Natural killer cell treated with Interleukin-12 subunit alpha and Interleukin-12 subunit beta and Interleukin-15 and Interleukin-18, amount 100 ng/mL, for 72 hours (primary cell): Measurements from ENCODE around the gene ERC1. TPM values are rescaled to one million over a fixed set of nuclear protein-coding genes. Genes with fewer than 3 reads are reported as not detected.

ENCODE experiments used
- ATAC-seq, 2 donors: fragments of 150-1000 bp; cut with Tn5 transposase in 1 of 2; sonication (Bioruptor Pico), chemical (Tn5 transposase) in 1 of 2; 2 replicates each; pipeline ENCODE4 v1.10.0; 2021
- DNase-seq: peaks from one replicate; pipeline ENCODE4 v3.0.0; 2022; ENCODE audit warnings: low spot score
- H3K27ac Mint-ChIP-seq, 2 donors: 1 replicate in 1 of 2; 2 replicates in 1 of 2; pipeline ENCODE4 v1.8.0; 2022; ENCODE audit warnings: mixed read lengths in 2 of 2, mild to moderate bottlenecking in 1 of 2, moderate library complexity in 1 of 2
- H3K27me3 Mint-ChIP-seq, 2 donors: 1 replicate in 1 of 2; 2 replicates in 1 of 2; pipeline ENCODE4 v1.8.0; 2022; ENCODE audit warnings: mixed read lengths in 2 of 2
- H3K36me3 Mint-ChIP-seq: one replicate; pipeline ENCODE4 v1.8.0; 2022; ENCODE audit warnings: mixed read lengths
- H3K4me1 Mint-ChIP-seq, 2 donors: 1 replicate in 1 of 2; 2 replicates in 1 of 2; pipeline ENCODE4 v1.8.0; 2022; ENCODE audit warnings: low read depth in 2 of 2, mixed read lengths in 2 of 2, mild to moderate bottlenecking in 1 of 2
- H3K4me3 Mint-ChIP-seq: one replicate; pipeline ENCODE4 v1.8.0; 2022; ENCODE audit warnings: mixed read lengths
- H3K9me3 Mint-ChIP-seq: 2 replicates; pipeline ENCODE4 v1.8.0; 2022; ENCODE audit warnings: mixed read lengths
- total RNA-seq, 2 donors: library from RNA; stranded (reverse); gene quantifications; one replicate each; pipeline ENCODE4 v1.2.3, GENCODE V29; 2022

Gene ERC1
- total RNA-seq, 2 donors from 2014 or later, result 32.6 to 77.2 TPM

- Mint-ChIP-seq H3K9me3 (no peaks in the 10 kb centered on the region), H3K36me3 (peaks cover 4% of the 10 kb centered on the region), H3K27me3 (no peaks in the 10 kb centered on the region), H3K27ac (no peak overlapping the region), H3K4me3 (no peak overlapping the region), H3K4me1 (no peaks in the 10 kb centered on the region)
- ATAC-seq, result no peak
- DNase-seq, result no peak
Observed at GRCh38 chr12:1405619-1406018, 414.6 kb downstream of the ERC1 start.

GRCh38 chr12:1410794-1411193 lies 419.8 kb downstream of the ERC1 start:
- DNase-seq (no peak), ATAC-seq (no peak)
- Mint-ChIP-seq H3K4me3 (no peak overlapping the region), H3K27ac (no peak overlapping the region), H3K9me3 (no peaks in the 10 kb centered on the region), H3K27me3 (no peaks in the 10 kb centered on the region), H3K4me1 (no peaks in the 10 kb centered on the region), H3K36me3 (peaks cover 4% of the 10 kb centered on the region)

DNA sequence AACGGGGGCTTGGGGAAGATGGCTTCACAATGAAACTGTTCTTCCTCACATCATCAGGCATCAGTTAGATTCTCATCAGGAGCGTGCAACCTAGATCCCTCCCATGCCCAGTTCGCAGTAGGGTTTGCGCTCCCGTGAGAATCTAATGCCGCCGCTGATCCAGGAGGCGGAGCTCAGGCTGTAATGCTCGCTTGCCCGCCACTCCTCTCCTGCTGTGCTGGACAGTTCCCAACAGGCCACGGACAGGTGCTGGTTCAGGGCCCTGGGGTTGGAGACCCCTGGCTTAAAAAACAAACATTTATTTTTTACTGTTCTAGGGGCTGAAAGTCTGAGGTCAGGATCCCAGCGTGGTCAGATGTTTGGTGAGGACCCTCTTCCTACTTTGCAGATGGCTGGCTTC lies 422.9 kb downstream of the ERC1 start:
- Mint-ChIP-seq H3K27ac (no peak overlapping the region), H3K36me3 (no peaks in the 10 kb centered on the region), H3K4me3 (no peak overlapping the region), H3K4me1 (no peaks in the 10 kb centered on the region), H3K9me3 (no peaks in the 10 kb centered on the region), H3K27me3 (no peaks in the 10 kb centered on the region)
- DNase-seq (no peak), ATAC-seq (peak in 1 of 2 donors; percentile 32)

DNA sequence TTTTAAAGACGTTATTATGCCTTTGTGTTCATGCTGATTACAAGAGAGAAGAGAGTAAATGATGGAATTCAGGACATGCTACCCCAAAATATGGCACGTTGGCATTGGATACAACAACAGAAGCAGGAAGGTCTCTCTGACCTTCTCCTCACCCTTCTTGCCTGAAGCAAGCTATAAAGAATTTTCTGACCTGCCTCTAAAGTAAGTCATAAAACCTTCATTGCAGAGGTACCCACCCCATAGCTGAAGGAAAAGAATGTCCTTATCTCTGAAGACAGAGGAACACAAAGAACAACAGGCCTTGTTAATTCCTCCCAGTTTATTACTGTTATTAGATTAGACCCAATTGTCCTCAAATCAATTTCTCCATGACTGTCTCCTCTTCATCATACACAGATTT lies 427.1 kb downstream of the ERC1 start:
- H3K27ac Mint-ChIP-seq, result no peak overlapping the region

GRCh38 chr12:1419849-1420371 lies 428.9 kb downstream of the ERC1 start:
- no peak for DNase-seq
- H3K4me1 Mint-ChIP-seq, result peaks cover 8 to 15% of the 10 kb centered on the region in 2 donors
- no peak for ATAC-seq
- no peak overlapping the region for H3K4me3 Mint-ChIP-seq
- H3K9me3 Mint-ChIP-seq, result peaks cover 9% of the 10 kb centered on the region
- H3K36me3 Mint-ChIP-seq, result peaks cover 22% of the 10 kb centered on the region
- H3K27ac Mint-ChIP-seq, result no peak overlapping the region
- no peaks in the 10 kb centered on the region for H3K27me3 Mint-ChIP-seq

More for the DNA sequence above, 427.1 kb downstream of the ERC1 start:
- peaks cover 16% of the 10 kb centered on the region for H3K36me3 Mint-ChIP-seq
- no peak for DNase-seq
- no peaks in the 10 kb centered on the region for H3K27me3 Mint-ChIP-seq
- H3K4me3 Mint-ChIP-seq, result no peak overlapping the region
- peaks cover 9% of the 10 kb centered on the region for H3K9me3 Mint-ChIP-seq
- peaks cover 7 to 10% of the 10 kb centered on the region in 2 donors for H3K4me1 Mint-ChIP-seq
- ATAC-seq, result no peak

DNA sequence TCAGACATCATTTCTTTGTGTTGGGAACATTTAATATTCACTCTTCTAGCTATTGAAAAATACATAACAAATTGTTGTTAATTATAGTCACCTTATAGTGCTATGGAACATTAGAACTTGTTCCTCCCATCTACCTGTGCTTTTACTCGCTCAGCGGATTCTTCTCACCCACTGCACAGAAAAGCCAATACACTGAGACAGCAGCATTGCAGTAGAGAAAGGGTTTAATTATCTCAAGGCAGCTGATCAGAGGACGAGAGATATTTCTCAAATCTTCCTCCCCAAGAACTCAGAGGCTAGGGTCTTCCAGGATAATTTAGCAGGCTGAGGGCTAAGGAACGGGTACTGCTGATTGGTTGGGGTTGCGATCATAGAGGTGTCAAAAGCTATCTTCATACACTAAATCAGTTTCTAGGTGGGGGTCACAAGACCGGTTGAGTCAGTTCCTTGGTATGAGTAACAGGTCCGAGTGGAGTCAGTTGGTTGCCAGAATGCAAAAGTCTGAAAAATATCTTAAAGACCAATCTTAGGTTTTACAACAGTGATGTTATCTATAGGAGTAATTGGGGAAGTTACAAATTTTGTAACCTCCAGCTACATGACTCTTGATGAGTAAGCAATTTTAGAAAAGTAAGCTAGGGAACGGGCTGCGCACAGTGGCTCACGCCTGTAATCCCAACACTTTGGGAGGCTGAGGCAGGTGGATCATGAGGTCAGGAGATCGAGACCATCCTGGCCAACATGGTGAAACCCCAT lies 430.2 kb downstream of the ERC1 start:
- H3K36me3 Mint-ChIP-seq, result peaks cover 22% of the 10 kb centered on the region
- H3K4me3 Mint-ChIP-seq, result no peak overlapping the region
- H3K9me3 Mint-ChIP-seq, result peaks cover 9% of the 10 kb centered on the region
- H3K27me3 Mint-ChIP-seq, result no peaks in the 10 kb centered on the region
- DNase-seq (no peak), ATAC-seq (peak in 1 of 2 donors; percentile 39)
- peaks cover 8 to 20% of the 10 kb centered on the region in 2 donors for H3K4me1 Mint-ChIP-seq
- no peak overlapping the region for H3K27ac Mint-ChIP-seq

GRCh38 chr12:1422604-1423315 lies 431.7 kb downstream of the ERC1 start:
- no peak for DNase-seq
- Mint-ChIP-seq H3K4me3 (peak overlapping the region; percentile 46), H3K9me3 (peaks cover 9% of the 10 kb centered on the region)

DNA sequence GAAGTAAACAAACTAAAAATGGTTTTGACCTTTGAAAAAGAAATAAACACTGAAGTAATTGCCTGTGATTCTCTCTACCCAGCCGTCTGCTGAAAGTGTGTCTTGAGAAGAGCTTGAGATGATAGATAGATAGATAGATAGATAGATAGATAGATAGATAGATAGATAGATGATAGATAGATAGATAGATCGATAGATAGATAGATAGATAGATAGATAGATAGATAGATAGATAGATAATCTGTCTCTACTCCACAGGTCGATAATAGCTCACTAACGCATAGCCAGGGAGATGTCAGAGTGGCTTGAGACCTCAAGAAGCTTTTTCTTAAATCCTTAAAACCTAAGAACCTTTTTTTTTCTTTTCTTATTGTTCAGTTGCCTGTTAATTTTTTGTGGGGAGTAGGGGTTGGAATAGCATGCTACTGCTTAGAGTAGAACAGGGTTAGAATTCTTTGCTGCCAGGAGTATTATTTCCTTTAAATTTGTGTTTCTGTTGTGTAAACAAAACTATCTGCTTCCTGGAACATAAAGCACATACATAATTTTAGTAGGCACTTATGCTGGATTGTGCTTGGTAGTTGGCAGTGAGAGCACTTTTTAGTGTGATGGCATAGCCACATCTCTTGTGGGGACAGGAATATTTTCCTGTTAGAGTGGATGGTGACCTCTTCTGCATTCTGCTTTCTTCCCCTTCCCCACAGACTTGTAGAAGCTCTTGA lies 433.8 kb downstream of the ERC1 start:
- Mint-ChIP-seq H3K27me3 (no peaks in the 10 kb centered on the region), H3K4me3 (peak overlapping the region; percentile 65), H3K36me3 (peaks cover 22% of the 10 kb centered on the region), H3K4me1 (peaks cover 8 to 20% of the 10 kb centered on the region in 2 donors), H3K9me3 (peaks cover 9% of the 10 kb centered on the region), H3K27ac (peak overlapping the region in 1 of 2 donors; percentile 72)
- ATAC-seq (no peak), DNase-seq (no peak)

More at GRCh38 chr12:1422604-1423315, 431.7 kb downstream of the ERC1 start:
- Mint-ChIP-seq H3K27ac (peak overlapping the region; percentile 36 to 72), H3K27me3 (no peaks in the 10 kb centered on the region), H3K4me1 (peaks cover 8 to 20% of the 10 kb centered on the region in 2 donors), H3K36me3 (peaks cover 22% of the 10 kb centered on the region)
- ATAC-seq, result peak; percentile 57 to 79

- H3K27me3 Mint-ChIP-seq, result no peaks in the 10 kb centered on the region
- peak overlapping the region in 1 of 2 donors; percentile 72 for H3K27ac Mint-ChIP-seq
- peaks cover 22% of the 10 kb centered on the region for H3K36me3 Mint-ChIP-seq
- ATAC-seq (peak in 1 of 2 donors; percentile 54), DNase-seq (no peak)
- H3K4me3 Mint-ChIP-seq, result peak overlapping the region; percentile 65
- peaks cover 9% of the 10 kb centered on the region for H3K9me3 Mint-ChIP-seq
- peaks cover 8 to 20% of the 10 kb centered on the region in 2 donors for H3K4me1 Mint-ChIP-seq
Observed at GRCh38 chr12:1425396-1425729, 434.3 kb downstream of the ERC1 start.

DNA sequence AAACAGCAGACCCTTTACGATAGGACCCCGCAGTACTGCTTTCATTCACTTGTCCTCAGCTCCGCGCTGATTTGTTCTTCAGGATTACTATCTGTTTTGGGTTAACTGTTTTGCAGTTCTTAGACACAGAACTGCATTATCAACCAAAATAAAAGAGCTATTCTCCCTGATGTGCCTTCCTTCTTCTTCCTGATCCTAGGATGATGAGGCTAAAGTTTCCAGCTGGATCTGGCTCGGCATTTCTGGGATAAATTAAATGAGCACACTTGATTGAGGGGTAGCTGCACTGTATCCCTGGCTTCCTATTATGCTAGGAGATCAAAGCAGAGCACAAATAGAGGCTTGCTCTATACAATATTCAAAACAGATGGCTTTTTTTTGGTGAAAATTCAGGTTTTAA lies 437.6 kb downstream of the ERC1 start:
- ATAC-seq (no peak), DNase-seq (no peak)
- no peak overlapping the region for H3K27ac Mint-ChIP-seq
- peaks cover 0 to 5% of the 10 kb centered on the region in 2 donors for H3K4me1 Mint-ChIP-seq
- no peak overlapping the region for H3K4me3 Mint-ChIP-seq
- H3K36me3 Mint-ChIP-seq, result peaks cover under 1% of the 10 kb centered on the region
- no peaks in the 10 kb centered on the region for H3K27me3 Mint-ChIP-seq
- no peaks in the 10 kb centered on the region for H3K9me3 Mint-ChIP-seq

- H3K4me3 Mint-ChIP-seq, result no peak overlapping the region
- H3K4me1 Mint-ChIP-seq, result peaks cover 0 to 4% of the 10 kb centered on the region in 2 donors
- H3K9me3 Mint-ChIP-seq, result no peaks in the 10 kb centered on the region
- ATAC-seq, result no peak
- H3K27ac Mint-ChIP-seq, result no peak overlapping the region
- DNase-seq, result no peak
- no peaks in the 10 kb centered on the region for H3K27me3 Mint-ChIP-seq
- H3K36me3 Mint-ChIP-seq, result no peaks in the 10 kb centered on the region
Observed at GRCh38 chr12:1429980-1430379, 439.0 kb downstream of the ERC1 start.

- Mint-ChIP-seq H3K27ac (no peak overlapping the region), H3K27me3 (no peaks in the 10 kb centered on the region), H3K36me3 (no peaks in the 10 kb centered on the region), H3K9me3 (no peaks in the 10 kb centered on the region), H3K4me1 (no peaks in the 10 kb centered on the region), H3K4me3 (no peak overlapping the region)
- no peak for ATAC-seq
- no peak for DNase-seq
Observed at GRCh38 chr12:1434296-1434955, 443.4 kb downstream of the ERC1 start.

- H3K27ac Mint-ChIP-seq, result no peak overlapping the region
- no peaks in the 10 kb centered on the region for H3K9me3 Mint-ChIP-seq
- H3K27me3 Mint-ChIP-seq, result no peaks in the 10 kb centered on the region
- no peaks in the 10 kb centered on the region for H3K4me1 Mint-ChIP-seq
- no peak overlapping the region for H3K4me3 Mint-ChIP-seq
- H3K36me3 Mint-ChIP-seq, result no peaks in the 10 kb centered on the region
- ATAC-seq (no peak), DNase-seq (no peak)
Observed at GRCh38 chr12:1435044-1435443, 444.0 kb downstream of the ERC1 start.
